ENCODE data around the gene PDF.

GRCh38 chr16:69307091-69307490, 23.3 kb downstream of the PDF start:
- TF ChIP-seq CTCF (IDR thresholded peaks at IDR 0.05), result no peak
- TF ChIP-seq REST (IDR thresholded peaks at IDR 0.05; ENCODE audit: insufficient read depth in 1 of 2, low read depth in 2 of 2, low read length in 1 of 2), result no peak
- TF ChIP-seq POLR2AphosphoS5 (IDR thresholded peaks at IDR 0.05; ENCODE audit: low read depth, low read length), result no peak

Data from Panc1 (cell line).